Osteoblast (primary cell): Measurements from ENCODE around the gene PRCD. TPM values are rescaled to one million over a fixed set of nuclear protein-coding genes. Genes with fewer than 3 reads are reported as not detected.
A peak's percentile ranks its signal among the peaks of the same experiment; 100 is the strongest.

ENCODE experiments used
- DNase-seq: peaks from one replicate; pipeline ENCODE4 v3.0.0; 2011; ENCODE audit warnings: low spot score, mixed read lengths; ENCODE audit not compliant: insufficient read length; ENCODE audit errors: missing footprints
- H2AFZ ChIP-seq: 2 replicates; pipeline ENCODE4 v1.6.0; 2011; ENCODE audit warnings: mild to moderate bottlenecking, low read length
- H3K27ac ChIP-seq: 2 replicates; pipeline ENCODE4 v1.5.1; 2011; ENCODE audit warnings: mild to moderate bottlenecking, low read depth, low read length, moderate library complexity
- H3K27me3 ChIP-seq: 2 replicates; pipeline ENCODE4 v1.6.0; 2012; ENCODE audit warnings: mild to moderate bottlenecking, control low read depth, inconsistent platforms, low read length, moderate library complexity; ENCODE audit not compliant: insufficient read depth
- H3K36me3 ChIP-seq: 2 replicates; pipeline ENCODE4 v1.5.1; 2011; ENCODE audit warnings: mild to moderate bottlenecking, low read length, control low read depth, moderate library complexity; ENCODE audit not compliant: insufficient read depth
- H3K4me1 ChIP-seq: 2 replicates; pipeline ENCODE4 v1.5.1; 2011; ENCODE audit warnings: mild to moderate bottlenecking, low read length, control low read depth, moderate library complexity; ENCODE audit not compliant: insufficient read depth
- H3K4me2 ChIP-seq: 2 replicates; pipeline ENCODE4 v1.6.0; 2011; ENCODE audit warnings: mild to moderate bottlenecking, low read length; ENCODE audit not compliant: insufficient read depth
- H3K4me3 ChIP-seq: fragments of 200-600 bp; sonication (generic); 3 replicates; pipeline ENCODE4 v1.5.1; 2012; ENCODE audit warnings: mild to moderate bottlenecking, low read length, inconsistent platforms; ENCODE audit not compliant: insufficient read depth
- H3K79me2 ChIP-seq: 2 replicates; pipeline ENCODE4 v1.6.0; 2012; ENCODE audit warnings: mild to moderate bottlenecking, low read length, control low read depth, inconsistent platforms; ENCODE audit not compliant: insufficient read depth
- H3K9me3 ChIP-seq: 2 replicates; pipeline ENCODE4 v1.5.1; 2011; ENCODE audit warnings: low read depth, low read length, control low read depth
- H4K20me1 ChIP-seq: 2 replicates; pipeline ENCODE4 v1.6.0; 2012; ENCODE audit warnings: mild to moderate bottlenecking, low read length, control low read depth; ENCODE audit not compliant: insufficient read depth
- total RNA-seq: library from RNA; depleted of rRNA; stranded (reverse); fragments of >200 nt; gene quantifications from 2 replicates; pipeline ENCODE4 v1.2.3, GENCODE V29; 2012
- TF ChIP-seq, protein P1 (sequence below): IDR thresholded peaks from 2 replicates; pipeline ENCODE4 v1.5.1; 2011; ENCODE audit warnings: mild to moderate bottlenecking, low read depth, low read length, moderate library complexity; ENCODE audit errors: extremely low read depth

PRCD gene
- total RNA-seq, 1 donor: 4.0 TPM

DNA sequence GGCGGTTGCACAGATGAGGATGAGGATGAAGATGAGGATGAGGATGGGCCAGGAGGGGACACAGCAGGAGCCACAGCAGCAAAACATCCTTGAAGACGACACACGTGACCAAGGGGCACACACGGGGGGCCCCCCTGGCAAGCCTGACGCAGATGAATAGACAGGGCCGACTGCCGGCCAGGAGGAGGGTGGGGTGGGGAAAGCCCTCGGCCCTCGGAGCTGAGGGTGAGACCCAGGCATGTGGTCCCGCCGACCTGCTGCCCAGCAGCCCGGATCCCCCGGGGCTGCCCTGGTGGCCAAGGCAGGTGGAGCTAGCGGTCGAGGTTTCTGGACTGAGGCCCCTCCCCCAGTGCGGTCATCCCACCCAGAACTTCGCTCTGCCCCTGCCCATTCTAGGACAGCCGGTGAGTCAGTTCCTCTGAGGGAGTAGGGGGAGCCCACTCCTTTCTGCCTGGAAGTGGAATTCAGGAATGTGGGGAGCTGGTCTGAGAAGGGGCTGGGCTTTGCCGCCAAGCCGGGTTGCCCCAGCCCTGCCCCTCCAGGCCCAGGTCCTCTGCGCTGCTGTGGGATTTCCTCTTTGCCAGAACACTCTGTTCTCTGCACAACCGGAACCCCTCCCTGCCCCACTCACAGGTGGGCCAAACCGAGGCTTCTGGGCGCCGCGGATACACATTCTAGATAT lies 12.3 kb upstream of the PRCD start:
- peak; percentile 96 for DNase-seq

DNA sequence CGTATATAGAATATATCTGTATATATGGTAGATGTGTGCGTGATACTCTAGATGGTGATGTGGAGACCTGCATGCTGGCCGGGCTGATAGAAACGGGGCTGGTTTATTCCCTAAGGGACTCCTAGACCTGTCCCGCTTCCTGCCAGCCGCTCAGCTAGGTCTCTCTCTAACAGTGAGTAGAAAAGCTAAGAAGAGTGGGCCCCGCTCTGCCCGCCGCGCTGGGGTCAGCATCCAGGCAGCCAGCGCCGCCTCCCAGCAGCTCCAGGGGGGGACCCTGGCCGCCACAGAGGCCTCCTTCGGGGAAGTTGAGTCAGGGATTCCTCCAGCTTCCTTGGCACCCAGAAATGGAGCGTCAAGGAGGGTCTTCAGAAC lies 11.7 kb upstream of the PRCD start:
- no peaks in the 10 kb centered on the region for H3K36me3 ChIP-seq
- TF ChIP-seq, protein P1, sequence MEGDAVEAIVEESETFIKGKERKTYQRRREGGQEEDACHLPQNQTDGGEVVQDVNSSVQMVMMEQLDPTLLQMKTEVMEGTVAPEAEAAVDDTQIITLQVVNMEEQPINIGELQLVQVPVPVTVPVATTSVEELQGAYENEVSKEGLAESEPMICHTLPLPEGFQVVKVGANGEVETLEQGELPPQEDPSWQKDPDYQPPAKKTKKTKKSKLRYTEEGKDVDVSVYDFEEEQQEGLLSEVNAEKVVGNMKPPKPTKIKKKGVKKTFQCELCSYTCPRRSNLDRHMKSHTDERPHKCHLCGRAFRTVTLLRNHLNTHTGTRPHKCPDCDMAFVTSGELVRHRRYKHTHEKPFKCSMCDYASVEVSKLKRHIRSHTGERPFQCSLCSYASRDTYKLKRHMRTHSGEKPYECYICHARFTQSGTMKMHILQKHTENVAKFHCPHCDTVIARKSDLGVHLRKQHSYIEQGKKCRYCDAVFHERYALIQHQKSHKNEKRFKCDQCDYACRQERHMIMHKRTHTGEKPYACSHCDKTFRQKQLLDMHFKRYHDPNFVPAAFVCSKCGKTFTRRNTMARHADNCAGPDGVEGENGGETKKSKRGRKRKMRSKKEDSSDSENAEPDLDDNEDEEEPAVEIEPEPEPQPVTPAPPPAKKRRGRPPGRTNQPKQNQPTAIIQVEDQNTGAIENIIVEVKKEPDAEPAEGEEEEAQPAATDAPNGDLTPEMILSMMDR: no peak
- no peaks in the 10 kb centered on the region for H4K20me1 ChIP-seq
- peak overlapping the region; percentile 11 for H3K4me3 ChIP-seq
- H3K27ac ChIP-seq: peak overlapping the region; percentile 98
- DNase-seq: no peak
- H2AFZ ChIP-seq: no peak overlapping the region
- no peaks in the 10 kb centered on the region for H3K9me3 ChIP-seq
- H3K4me2 ChIP-seq: peak overlapping the region; percentile 65
- H3K4me1 ChIP-seq: peaks cover 59% of the 10 kb centered on the region
- H3K79me2 ChIP-seq: no peaks in the 10 kb centered on the region
- no peaks in the 10 kb centered on the region for H3K27me3 ChIP-seq

More for the DNA sequence above, 12.3 kb upstream of the PRCD start:
- H3K79me2 ChIP-seq: no peaks in the 10 kb centered on the region
- peak overlapping the region; percentile 98 for H3K27ac ChIP-seq
- H3K4me2 ChIP-seq: peak overlapping the region; percentile 65
- H4K20me1 ChIP-seq: no peaks in the 10 kb centered on the region
- no peaks in the 10 kb centered on the region for H3K36me3 ChIP-seq
- TF ChIP-seq, protein P1: no peak
- H3K4me3 ChIP-seq: peak overlapping the region; percentile 42
- H3K27me3 ChIP-seq: no peaks in the 10 kb centered on the region
- H2AFZ ChIP-seq: peak overlapping the region; percentile 25
- no peaks in the 10 kb centered on the region for H3K9me3 ChIP-seq
- H3K4me1 ChIP-seq: peaks cover 60% of the 10 kb centered on the region

DNA sequence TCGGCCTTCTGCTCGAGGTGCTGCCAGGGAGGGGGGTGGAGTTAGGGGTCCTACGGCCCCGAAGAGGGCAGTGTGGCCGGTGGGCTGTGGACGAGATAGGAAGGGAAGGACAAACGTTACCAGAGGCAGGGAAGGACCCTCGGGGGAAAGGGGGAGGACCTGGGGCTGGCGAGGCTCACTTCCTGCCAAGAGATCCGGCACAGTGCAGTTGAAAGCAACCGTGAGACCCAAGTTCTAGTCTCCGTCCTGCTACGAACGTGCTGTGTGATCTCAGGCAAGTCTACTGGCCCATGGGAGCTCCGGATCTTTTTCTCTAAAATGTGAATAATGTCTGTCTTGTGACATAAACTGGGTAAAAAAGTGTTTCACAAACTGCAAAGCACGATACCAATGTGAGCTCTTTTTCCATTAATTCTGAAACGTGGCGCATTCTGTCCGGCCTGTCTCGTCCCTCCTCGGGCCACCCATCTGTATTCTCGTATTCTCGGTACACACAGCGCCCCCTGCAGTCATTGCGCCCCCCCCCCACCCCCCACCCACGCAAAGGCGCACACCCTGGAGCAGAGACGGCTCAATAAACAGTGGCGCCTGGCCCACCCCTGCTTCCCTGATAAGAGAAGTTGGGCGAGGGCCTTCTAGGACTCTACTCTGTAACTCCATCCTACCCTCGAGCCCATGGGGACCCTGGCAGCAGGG lies 11.2 kb upstream of the PRCD start:
- Histone ChIP-seq H4K20me1 (no peaks in the 10 kb centered on the region), H3K9me3 (no peaks in the 10 kb centered on the region), H3K79me2 (no peaks in the 10 kb centered on the region), H3K4me2 (peak overlapping the region; percentile 65), H2AFZ (peak overlapping the region; percentile 62), H3K36me3 (no peaks in the 10 kb centered on the region), H3K4me1 (peaks cover 55% of the 10 kb centered on the region), H3K4me3 (peak overlapping the region; percentile 42), H3K27me3 (no peaks in the 10 kb centered on the region), H3K27ac (peak overlapping the region; percentile 98)
- TF ChIP-seq, protein P1: no peak
- peak; percentile 73 for DNase-seq
